Stimulated activated CD8-positive, alpha-beta memory T cell treated with anti-CD3 and anti-CD28 coated beads, Interleukin-7, amount 100 ng/mL, for 4 hours (primary cell): ENCODE data around the gene CGB2.
A peak's percentile ranks its signal among the peaks of the same experiment; 100 is the strongest.
"Not testable (repeated sequence)": the region's sequence is repeated elsewhere in the genome, so short reads cannot be mapped to it uniquely, and the experiment has no call there.

Source experiments
- DNase-seq, 2 donors: peaks; one replicate each; pipeline ENCODE4 v3.0.0-alpha.2; 2020; ENCODE audit warnings: low read depth in 2 of 2

CGB2 gene

GRCh38 chr19:49067554-49067953 is 35.9 kb downstream of the CGB2 start:
- DNase-seq = no peak

GRCh38 chr19:49069026-49069425 is 37.3 kb downstream of the CGB2 start:
- no peak for DNase-seq

DNA sequence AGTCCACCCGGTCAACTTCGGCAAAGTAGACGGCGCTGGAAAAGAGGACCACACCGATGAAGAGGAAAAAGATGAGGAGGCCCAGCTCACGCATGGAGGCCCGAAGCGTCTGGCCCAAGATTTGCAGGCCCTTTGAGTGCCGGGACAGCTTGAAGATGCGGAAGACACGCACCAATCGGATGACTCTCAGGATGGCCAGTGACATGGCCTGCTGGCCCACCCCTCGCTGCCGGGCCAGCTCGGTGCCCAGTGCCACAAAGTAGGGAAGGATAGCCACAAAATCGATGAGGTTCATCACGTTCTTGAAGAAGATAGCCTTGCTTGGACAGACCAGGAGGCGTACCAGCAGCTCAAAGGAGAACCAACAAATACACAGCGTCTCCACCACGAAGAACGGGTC is 38.7 kb downstream of the CGB2 start:
- DNase-seq = no peak

DNA sequence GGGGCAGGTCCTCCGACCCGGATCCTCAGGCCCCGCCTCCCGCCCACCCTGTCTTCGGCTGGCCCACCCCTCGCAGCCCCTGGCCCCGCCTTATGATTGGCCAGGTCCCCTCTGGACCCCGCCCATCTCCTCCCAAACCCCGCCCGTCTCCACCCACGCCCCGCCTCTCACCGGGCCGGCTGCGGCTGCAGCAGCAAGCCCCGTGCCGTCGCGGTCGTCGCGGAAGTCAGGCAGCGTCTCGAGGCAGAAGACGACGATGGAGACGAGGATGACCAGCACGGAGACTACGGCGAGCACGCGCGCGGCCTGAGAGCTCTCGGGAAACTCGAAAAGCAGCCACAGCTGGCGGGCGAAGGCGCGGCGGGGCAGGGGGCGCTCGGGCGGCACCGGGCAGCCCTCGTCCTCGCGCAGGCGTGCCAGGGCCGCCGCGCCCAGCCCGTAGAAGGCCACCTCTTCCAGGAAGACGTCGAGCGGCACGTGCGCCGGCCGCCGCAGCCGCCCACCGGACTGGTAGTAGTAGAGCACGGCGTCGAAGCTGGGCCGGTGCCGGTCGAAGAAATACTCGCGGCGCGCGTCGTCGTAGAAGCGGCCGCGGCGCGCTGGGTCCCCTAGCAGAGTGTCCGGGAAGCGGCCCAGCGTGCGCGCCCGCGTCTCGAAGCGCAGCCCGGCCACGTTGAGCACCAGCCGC is 40.3 kb downstream of the CGB2 start:
- DNase-seq = peak in 1 of 2 donors; percentile 20

- no peak for DNase-seq
Observed at GRCh38 chr19:49073514-49074378, 42.1 kb downstream of the CGB2 start.

DNA sequence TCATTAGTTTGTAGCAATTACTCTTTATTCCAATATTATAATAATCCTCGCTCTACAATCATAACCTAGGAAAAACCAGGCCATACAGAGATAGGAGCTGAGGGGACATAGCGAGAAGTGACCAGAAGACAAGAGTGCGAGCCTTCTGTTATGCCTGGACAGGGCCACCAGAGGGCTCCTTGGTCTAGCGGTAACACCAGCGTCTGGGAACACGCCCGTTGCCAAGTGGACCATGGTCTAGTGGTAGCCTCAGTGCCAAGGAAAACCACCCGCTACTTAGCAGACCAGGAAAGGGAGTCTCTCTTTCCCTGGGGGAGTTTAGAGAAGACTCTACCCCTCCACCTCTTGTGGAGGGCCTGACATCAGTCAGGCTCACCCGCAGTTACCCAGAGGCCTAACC is 43.2 kb downstream of the CGB2 start:
- not testable (repeated sequence) for DNase-seq

- DNase-seq = no peak
Observed at GRCh38 chr19:49080392-49080791, 48.7 kb downstream of the CGB2 start.

DNA sequence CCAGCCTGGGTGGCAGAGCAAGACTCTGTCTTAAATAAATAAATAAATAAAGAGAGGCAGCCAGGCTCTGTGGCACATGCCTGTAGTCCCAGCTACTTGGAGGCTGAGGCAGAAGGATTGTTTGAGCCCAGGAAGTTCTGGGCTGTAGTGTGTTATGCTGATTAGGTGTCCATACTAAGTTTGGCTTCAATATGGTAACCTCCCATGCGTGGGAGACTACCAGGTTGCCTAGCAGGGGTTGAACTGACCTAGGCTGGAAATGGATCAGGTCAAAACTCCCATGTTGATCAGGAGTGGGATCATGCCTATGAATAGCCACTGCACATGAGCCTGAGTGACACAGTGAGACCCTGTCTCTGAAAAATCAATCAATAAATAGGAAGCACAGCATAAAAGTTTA is 49.6 kb downstream of the CGB2 start:
- no peak for DNase-seq
